Brain microvascular endothelial cell (primary cell): ENCODE data around the gene NOX5.

Source experiments
- DNase-seq: peaks from one replicate; pipeline ENCODE4 v3.0.0-alpha.2; 2020
- H3K27ac ChIP-seq: fragments of 250-450 bp; sonication (Bioruptor Pico); 2 replicates; pipeline ENCODE4 v1.5.1; 2020; ENCODE audit warnings: mild to moderate bottlenecking, moderate library complexity
- H3K27me3 ChIP-seq: fragments of 250-450 bp; sonication (Bioruptor Pico); replicated peaks from 2 replicates; pipeline ENCODE4 v1.5.1; 2020; ENCODE audit warnings: mild to moderate bottlenecking
- H3K36me3 ChIP-seq: fragments of 250-450 bp; sonication (Bioruptor Pico); replicated peaks from 2 replicates; pipeline ENCODE4 v1.5.1; 2020; ENCODE audit warnings: mild to moderate bottlenecking
- H3K4me3 ChIP-seq: 2 replicates; pipeline ENCODE4 v1.5.1; 2011; ENCODE audit warnings: low read depth, mild to moderate bottlenecking, control low read depth, low read length, moderate library complexity
- in situ Hi-C: cut with HindIII; loops from 2 replicates; pipeline ENCODE4 v1.10.0; 2017; ENCODE audit warnings: low sequenced_read_pairs, low pct_ligation_motif_present
- TF ChIP-seq, protein P1 (sequence below): IDR thresholded peaks from 2 replicates; pipeline ENCODE4 v1.5.1; 2011; ENCODE audit warnings: low read depth, mild to moderate bottlenecking, moderate library complexity, low read length, control low read depth, inconsistent platforms; ENCODE audit errors: missing control alignments

The NOX5 gene

GRCh38 chr15:69058830-69059556 lies 44.5 kb downstream of the NOX5 start:
- Histone ChIP-seq H3K36me3 (no peaks in the 10 kb centered on the region), H3K27ac (no peak overlapping the region), H3K27me3 (no peaks in the 10 kb centered on the region), H3K4me3 (no peak overlapping the region)
- in situ Hi-C loops = no loop called here
- DNase-seq = peak; percentile 80
- TF ChIP-seq, protein P1, sequence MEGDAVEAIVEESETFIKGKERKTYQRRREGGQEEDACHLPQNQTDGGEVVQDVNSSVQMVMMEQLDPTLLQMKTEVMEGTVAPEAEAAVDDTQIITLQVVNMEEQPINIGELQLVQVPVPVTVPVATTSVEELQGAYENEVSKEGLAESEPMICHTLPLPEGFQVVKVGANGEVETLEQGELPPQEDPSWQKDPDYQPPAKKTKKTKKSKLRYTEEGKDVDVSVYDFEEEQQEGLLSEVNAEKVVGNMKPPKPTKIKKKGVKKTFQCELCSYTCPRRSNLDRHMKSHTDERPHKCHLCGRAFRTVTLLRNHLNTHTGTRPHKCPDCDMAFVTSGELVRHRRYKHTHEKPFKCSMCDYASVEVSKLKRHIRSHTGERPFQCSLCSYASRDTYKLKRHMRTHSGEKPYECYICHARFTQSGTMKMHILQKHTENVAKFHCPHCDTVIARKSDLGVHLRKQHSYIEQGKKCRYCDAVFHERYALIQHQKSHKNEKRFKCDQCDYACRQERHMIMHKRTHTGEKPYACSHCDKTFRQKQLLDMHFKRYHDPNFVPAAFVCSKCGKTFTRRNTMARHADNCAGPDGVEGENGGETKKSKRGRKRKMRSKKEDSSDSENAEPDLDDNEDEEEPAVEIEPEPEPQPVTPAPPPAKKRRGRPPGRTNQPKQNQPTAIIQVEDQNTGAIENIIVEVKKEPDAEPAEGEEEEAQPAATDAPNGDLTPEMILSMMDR = peak; percentile 86

DNA sequence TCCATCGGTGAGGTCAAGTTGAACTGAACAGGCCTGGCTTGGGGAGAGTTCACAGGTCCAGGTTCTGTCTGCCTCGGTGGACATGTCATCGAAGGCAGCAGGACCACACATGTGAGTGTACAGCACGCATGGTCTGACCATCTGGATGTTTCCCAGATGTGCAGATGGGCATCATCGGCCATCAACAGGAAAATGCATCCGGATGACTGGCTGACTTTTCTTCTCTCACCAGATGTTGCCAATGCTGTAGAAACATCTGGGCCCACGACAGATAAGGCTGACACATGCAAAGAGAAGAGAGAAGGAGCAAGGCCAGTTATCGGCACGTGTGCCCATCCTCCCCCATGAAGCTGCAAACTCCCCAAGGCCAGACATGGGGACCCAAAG lies 45.1 kb downstream of the NOX5 start:
- H3K4me3 ChIP-seq = no peak overlapping the region
- TF ChIP-seq, protein P1 = no peak
- no peaks in the 10 kb centered on the region for H3K36me3 ChIP-seq
- in situ Hi-C loops = no loop called here
- no peaks in the 10 kb centered on the region for H3K27me3 ChIP-seq
- H3K27ac ChIP-seq = no peak overlapping the region
- no peak for DNase-seq

DNA sequence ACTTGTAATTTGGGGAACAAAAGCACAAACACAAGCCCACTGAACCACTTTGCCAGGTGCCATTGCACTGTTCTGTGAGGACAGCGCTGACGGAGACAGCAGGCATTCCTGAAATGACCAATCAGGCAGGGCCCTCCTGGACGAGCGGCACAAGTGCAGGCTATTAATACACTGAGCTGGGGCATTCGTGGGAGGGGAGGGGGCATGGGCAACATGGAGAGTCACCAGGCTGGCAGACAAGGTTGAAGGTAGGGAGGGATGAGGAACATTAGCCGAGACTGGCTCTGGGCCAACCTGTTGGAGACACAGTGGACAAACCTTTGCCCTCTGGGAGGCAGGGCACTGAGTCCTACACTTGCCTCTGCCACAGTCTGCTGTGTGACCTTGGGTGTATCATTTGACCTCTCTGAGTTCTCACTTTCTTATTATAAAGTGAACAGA lies 45.6 kb downstream of the NOX5 start:
- no peak overlapping the region for H3K4me3 ChIP-seq
- no peaks in the 10 kb centered on the region for H3K36me3 ChIP-seq
- in situ Hi-C loops = no loop called here
- no peaks in the 10 kb centered on the region for H3K27me3 ChIP-seq
- H3K27ac ChIP-seq = no peak overlapping the region
- DNase-seq = no peak
- TF ChIP-seq, protein P1 = no peak

DNA sequence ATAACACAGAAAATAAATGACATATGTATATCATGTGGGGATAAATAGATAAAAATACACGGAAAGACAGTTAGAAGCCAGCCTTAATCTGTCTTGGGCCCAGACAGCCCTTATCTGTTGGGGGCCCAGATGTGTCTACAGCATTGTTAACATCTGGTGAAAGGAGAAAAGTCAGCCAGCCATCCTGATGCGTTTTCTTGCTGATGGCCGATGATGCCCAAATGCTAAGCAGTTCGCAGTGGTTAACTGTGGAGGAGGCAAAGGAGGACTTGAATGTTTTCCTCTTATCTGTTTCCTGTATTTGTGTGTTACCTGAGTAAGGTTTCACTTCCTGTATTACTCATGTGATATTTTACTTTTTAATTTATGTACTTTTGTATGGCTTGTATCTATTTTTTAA lies 46.2 kb downstream of the NOX5 start:
- TF ChIP-seq, protein P1 = no peak
- Histone ChIP-seq H3K4me3 (no peak overlapping the region), H3K27ac (no peak overlapping the region), H3K27me3 (no peaks in the 10 kb centered on the region), H3K36me3 (no peaks in the 10 kb centered on the region)
- no peak for DNase-seq
- in situ Hi-C loops = no loop called here

GRCh38 chr15:69061414-69061842 lies 46.9 kb downstream of the NOX5 start:
- TF ChIP-seq, protein P1 = peak; percentile 9
- H3K27me3 ChIP-seq = no peaks in the 10 kb centered on the region
- no peak overlapping the region for H3K27ac ChIP-seq
- DNase-seq = no peak
- no peak overlapping the region for H3K4me3 ChIP-seq
- H3K36me3 ChIP-seq = no peaks in the 10 kb centered on the region
- in situ Hi-C loops = no loop called here

GRCh38 chr15:69064649-69065048 lies 50.2 kb downstream of the NOX5 start:
- no peak for DNase-seq
- Histone ChIP-seq H3K27me3 (no peaks in the 10 kb centered on the region), H3K27ac (no peak overlapping the region), H3K36me3 (no peaks in the 10 kb centered on the region), H3K4me3 (no peak overlapping the region)
- TF ChIP-seq, protein P1 = peak; percentile 13
- in situ Hi-C loops = no loop called here
